ENCODE measurements around the gene CFL2.

- TF ChIP-seq POLR2AphosphoS5 (IDR thresholded peaks at IDR 0.05; ENCODE audit: low read depth, low read length) (no peak), FOXP2 (optimal IDR thresholded peaks at IDR 0.05; ENCODE audit: borderline replicate concordance, extremely low read depth, extremely low read length, insufficient read depth) (no peak)
Observed at GRCh38 chr14:34665785-34666435, 48.5 kb downstream of the CFL2 start.
